AG09309 (cell line): ENCODE measurements around the gene MYO18A.

ENCODE experiments used
- DNase-seq: peaks from one replicate; pipeline ENCODE4 v3.0.0-alpha.2; 2010; ENCODE audit warnings: low read depth
- H3K4me3 ChIP-seq: 2 replicates; pipeline ENCODE4 v1.5.1; 2011; ENCODE audit warnings: mild to moderate bottlenecking, low read depth, low read length, moderate library complexity; ENCODE audit not compliant: control insufficient read depth
- CTCF ChIP-seq: IDR thresholded peaks from 2 replicates; pipeline ENCODE4 v1.5.1; 2011; ENCODE audit warnings: mild to moderate bottlenecking, low read depth, low read length, inconsistent platforms; ENCODE audit not compliant: insufficient read depth, control insufficient read depth; ENCODE audit errors: missing control alignments

MYO18A gene

DNA sequence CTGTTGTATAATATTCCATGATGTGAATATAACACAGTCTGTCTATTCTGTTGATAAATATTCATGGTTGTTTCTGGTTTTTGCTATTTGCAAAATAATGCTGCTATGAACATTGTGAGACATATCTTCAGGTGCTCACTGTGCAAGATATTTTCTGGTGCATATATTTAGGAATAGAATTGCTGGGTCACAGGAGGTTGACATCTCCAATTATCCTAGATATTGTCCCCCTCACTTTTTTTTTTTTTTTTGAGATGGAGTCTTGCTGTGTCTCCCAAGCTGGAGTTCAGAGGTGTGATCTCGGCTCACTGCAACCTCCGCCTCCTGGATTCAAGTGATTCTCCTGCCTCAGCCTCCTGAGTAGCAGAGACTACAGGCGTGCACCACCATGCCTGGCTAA, 14.5 kb upstream of the MYO18A start:
- no peak overlapping the region for H3K4me3 ChIP-seq

DNA sequence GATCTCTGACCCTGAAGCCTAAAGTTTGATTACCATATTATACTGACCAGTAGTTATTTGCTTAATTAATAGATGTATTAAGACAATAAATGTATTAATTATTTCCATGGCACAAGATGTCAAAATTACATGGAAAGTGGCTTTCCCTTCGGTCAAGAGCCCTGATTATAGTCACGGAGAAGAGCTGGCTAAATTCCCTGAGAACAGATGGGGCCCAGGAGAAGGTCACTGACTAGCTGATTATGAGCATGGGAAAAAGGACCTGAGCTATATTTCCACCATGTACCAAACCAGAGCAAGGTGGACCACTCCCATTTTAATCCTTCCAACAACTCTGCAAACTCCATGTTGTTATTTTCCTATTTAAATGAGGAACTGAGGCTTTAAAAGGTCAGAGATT, 12.9 kb upstream of the MYO18A start:
- no peak overlapping the region for H3K4me3 ChIP-seq
- no peak for DNase-seq
- no peak for TF ChIP-seq CTCF

More for the DNA sequence above, 14.5 kb upstream of the MYO18A start:
- TF ChIP-seq CTCF: no peak
- DNase-seq: no peak

- DNase-seq: no peak
- H3K4me3 ChIP-seq: no peak overlapping the region
- TF ChIP-seq CTCF: no peak
Measured at GRCh38 chr17:29190592-29191207, 10.5 kb upstream of the MYO18A start.

DNA sequence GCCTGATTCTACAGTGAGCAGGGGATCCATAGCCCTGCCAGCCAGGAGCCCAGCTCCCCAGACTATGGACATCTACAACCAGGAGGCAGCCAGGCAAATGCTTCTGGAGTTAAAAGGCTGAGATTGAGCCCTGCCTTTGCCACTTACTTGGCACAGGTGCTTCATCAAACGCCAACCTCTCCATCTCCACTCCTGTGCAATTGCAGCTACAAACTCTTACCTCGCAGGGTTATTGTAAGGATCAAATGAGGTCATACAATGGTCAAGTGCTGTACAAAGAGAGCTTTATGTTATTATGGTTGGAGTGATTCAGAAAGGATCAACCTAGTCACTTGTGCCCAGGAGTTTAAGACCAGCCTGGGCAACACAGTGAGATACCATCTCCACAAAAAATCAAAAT, 9.8 kb upstream of the MYO18A start:
- DNase-seq: no peak
- H3K4me3 ChIP-seq: no peak overlapping the region
- no peak for TF ChIP-seq CTCF

- TF ChIP-seq CTCF: no peak
- no peak for DNase-seq
Measured at GRCh38 chr17:29189355-29189754, 9.2 kb upstream of the MYO18A start.

GRCh38 chr17:29181226-29181625, 1.0 kb upstream of the MYO18A start:
- no peak for DNase-seq
- no peak overlapping the region for H3K4me3 ChIP-seq
- TF ChIP-seq CTCF: no peak

More at GRCh38 chr17:29189355-29189754, 9.2 kb upstream of the MYO18A start:
- H3K4me3 ChIP-seq: no peak overlapping the region

DNA sequence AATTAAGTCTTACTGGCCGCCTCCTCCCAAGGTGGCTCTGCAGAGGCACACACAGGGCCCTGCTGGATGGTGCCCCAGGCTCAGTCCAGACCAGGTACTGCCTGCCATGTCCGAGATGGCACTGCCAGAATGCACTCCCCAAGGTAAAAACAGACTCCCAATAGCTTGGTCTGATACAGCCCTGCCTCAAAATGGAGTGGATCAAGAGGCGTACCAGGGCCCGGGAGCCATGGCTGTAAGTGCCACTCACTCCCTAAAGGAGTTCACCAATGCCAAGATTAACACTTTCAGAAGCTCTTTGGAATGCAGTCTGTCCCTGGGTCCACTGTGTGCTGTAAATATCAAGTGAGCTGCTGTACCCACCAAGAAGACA, 576 bp upstream of the MYO18A start:
- no peak for DNase-seq
- H3K4me3 ChIP-seq: peak overlapping the region; percentile 40

More for the DNA sequence above, 576 bp upstream of the MYO18A start:
- TF ChIP-seq CTCF: no peak
